Naive thymus-derived CD8-positive, alpha-beta T cell (primary cell): ENCODE measurements around the gene TSPO. TPM values are rescaled to one million over a fixed set of nuclear protein-coding genes. Genes with fewer than 3 reads are reported as not detected.

Source experiments
- ATAC-seq, 2 donors: fragments of 150-1000 bp; cut with Tn5 transposase in 1 of 2; sonication (Bioruptor Pico), chemical (Tn5 transposase) in 1 of 2; 1 replicate in 1 of 2; 2 replicates in 1 of 2; pipeline ENCODE4 v1.10.0; 2021; ENCODE audit warnings: mild to moderate bottlenecking in 2 of 2, moderate library complexity in 2 of 2
- POLR2A ChIA-PET: fragments of 350-600 bp; sonication (Branson Sonifier 250); formaldehyde crosslinking; loops from one replicate; lab custom pipeline; 2021; ENCODE audit warnings: antibody characterized with exemption; lab: Charles Lee
- DNase-seq, 10 donors: peaks; one replicate each; pipeline versions ENCODE4 v3.0.0 to v3.0.0-alpha.2; 2020 to 2022
- H3K27ac Mint-ChIP-seq, 10 donors: one replicate each; pipeline ENCODE4 v1.8.0; 2020 to 2022; ENCODE audit warnings: mild to moderate bottlenecking in 10 of 10, mixed read lengths in 10 of 10, moderate library complexity in 4 of 10, inconsistent platforms in 1 of 10
- H3K27me3 Mint-ChIP-seq, 5 donors: one replicate each; pipeline ENCODE4 v1.8.0; 2021 to 2022; ENCODE audit warnings: mixed read lengths in 5 of 5
- H3K36me3 Mint-ChIP-seq, 3 donors: one replicate each; pipeline ENCODE4 v1.8.0; 2020 to 2022; ENCODE audit warnings: mixed read lengths in 3 of 3, mild to moderate bottlenecking in 2 of 3, inconsistent platforms in 1 of 3
- H3K4me1 Mint-ChIP-seq, 4 donors: one replicate each; pipeline ENCODE4 v1.8.0; 2021 to 2022; ENCODE audit warnings: mixed read lengths in 4 of 4
- H3K4me3 Mint-ChIP-seq, 10 donors: one replicate each; pipeline ENCODE4 v1.8.0; 2020 to 2022; ENCODE audit warnings: mild to moderate bottlenecking in 10 of 10, mixed read lengths in 10 of 10, moderate library complexity in 6 of 10, inconsistent platforms in 1 of 10
- H3K9me3 Mint-ChIP-seq, 9 donors: one replicate each; pipeline ENCODE4 v1.8.0; 2020 to 2022; ENCODE audit warnings: mixed read lengths in 9 of 9, mild to moderate bottlenecking in 3 of 9, inconsistent platforms in 1 of 9, moderate library complexity in 1 of 9
- polyA plus RNA-seq, 3 donors: library from polyadenylated mRNA; unstranded; fragments of 300-500 nt; fragmentation: Illumina TruSeq; gene quantifications; one replicate each; pipeline ENCODE4 v1.2.3, GENCODE V29; 2021
- total RNA-seq, 8 experiments: library from RNA in 2 of 8; stranded (reverse) in 2 of 8; gene quantifications; one replicate each; pipeline ENCODE4 v1.2.3 and lab custom pipeline; 2021 to 2026

Gene TSPO
- total and polyA plus RNA-seq, 5 experiments from 2014 or later = 64.0 to 305 (median 284) TPM

DNA sequence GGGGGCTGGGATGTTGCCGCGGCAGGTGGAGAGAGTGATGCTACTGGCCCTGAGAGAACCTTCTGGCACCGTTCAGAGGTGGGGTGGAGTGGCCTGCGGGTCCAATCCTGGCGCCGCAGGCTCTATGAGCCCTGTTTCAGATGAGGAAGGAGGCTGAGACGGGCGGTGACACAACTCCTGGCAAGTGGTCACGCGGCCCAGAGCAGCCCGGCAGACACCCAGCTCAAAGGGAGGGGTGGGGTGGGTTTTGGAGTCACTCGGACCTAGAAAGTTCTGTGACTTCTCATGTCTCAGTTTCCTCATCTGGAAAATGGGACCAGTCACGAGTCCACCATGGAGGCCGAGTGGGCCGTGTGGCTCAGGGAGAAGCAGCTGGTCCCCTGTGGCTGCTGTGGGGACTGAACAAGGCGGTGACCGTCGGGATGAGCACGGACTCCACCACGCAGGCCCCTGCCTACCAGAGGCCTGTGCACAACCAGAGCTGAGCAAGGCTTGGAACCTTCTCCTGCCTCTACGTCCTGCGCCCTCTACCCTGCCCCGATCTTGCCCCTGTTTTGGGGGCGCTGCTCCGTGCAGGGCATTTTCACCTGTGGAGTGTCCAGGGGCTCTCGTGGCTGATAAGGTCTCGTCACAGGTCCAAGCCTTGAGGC lies 3.7 kb downstream of the TSPO start:
- H3K27me3 Mint-ChIP-seq = no peaks in the 10 kb centered on the region
- DNase-seq (no peak), ATAC-seq (no peak)
- H3K4me1 Mint-ChIP-seq = peaks cover 22 to 40% (median 32%) of the 10 kb centered on the region in 4 donors
- H3K27ac Mint-ChIP-seq = peak overlapping the region in 2 of 10 donors; percentile 25 to 28
- H3K4me3 Mint-ChIP-seq = no peak overlapping the region
- H3K36me3 Mint-ChIP-seq = no peaks in the 10 kb centered on the region
- no peaks in the 10 kb centered on the region for H3K9me3 Mint-ChIP-seq
- POLR2A ChIA-PET = no interaction called here

DNA sequence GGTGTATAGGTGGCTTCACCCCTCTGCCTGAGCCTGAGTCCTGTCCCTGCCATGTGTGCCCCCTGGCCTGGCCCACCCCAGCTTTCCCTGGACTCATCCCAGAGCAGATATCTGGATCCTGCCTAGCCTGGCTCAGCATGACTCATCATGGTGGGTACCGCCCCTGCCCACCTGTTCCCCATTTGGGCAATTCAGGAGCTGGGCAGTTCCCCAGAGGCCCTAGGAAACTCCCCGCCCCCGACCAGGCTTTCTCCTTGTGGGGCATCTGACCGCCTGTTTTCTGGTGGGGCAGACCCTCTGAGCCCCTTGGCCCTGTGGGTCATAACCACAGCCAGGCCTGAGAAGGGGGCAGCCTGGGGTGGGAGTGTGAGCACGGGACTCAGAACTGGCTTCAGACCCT lies 4.4 kb downstream of the TSPO start:
- Mint-ChIP-seq H3K4me1 (peaks cover 20 to 38% (median 26%) of the 10 kb centered on the region in 4 donors), H3K27me3 (no peaks in the 10 kb centered on the region), H3K36me3 (no peaks in the 10 kb centered on the region), H3K4me3 (no peak overlapping the region), H3K27ac (no peak overlapping the region), H3K9me3 (no peaks in the 10 kb centered on the region)
- ATAC-seq (no peak), DNase-seq (no peak)
- POLR2A ChIA-PET = no interaction called here

DNA sequence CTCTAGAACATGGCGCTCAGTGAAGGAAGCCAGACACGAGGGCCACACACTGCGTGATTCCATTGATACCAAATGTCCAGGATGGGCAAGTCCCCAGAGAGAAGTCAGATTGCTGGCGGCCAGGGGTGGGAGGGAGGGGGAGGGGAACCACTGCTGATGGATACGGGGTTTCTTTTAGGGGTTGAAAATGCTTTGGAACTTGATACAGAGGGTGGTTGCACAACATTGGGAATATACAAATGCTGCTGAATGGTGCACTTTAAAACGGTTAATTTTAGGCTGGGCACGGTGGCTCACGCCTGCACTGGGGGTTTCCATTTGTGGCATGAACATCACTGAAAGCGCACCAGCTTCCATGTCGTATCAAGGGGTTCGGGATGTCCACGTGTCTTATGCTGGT lies 5.1 kb downstream of the TSPO start:
- POLR2A ChIA-PET = no interaction called here
- Mint-ChIP-seq H3K27me3 (no peaks in the 10 kb centered on the region), H3K9me3 (no peaks in the 10 kb centered on the region), H3K4me1 (peaks cover 16 to 34% (median 22%) of the 10 kb centered on the region in 4 donors), H3K27ac (peak overlapping the region in 2 of 10 donors; percentile 17 to 28), H3K4me3 (no peak overlapping the region), H3K36me3 (peaks cover 0 to 2% (median 0%) of the 10 kb centered on the region in 3 donors)
- ATAC-seq = no peak
- no peak for DNase-seq

DNA sequence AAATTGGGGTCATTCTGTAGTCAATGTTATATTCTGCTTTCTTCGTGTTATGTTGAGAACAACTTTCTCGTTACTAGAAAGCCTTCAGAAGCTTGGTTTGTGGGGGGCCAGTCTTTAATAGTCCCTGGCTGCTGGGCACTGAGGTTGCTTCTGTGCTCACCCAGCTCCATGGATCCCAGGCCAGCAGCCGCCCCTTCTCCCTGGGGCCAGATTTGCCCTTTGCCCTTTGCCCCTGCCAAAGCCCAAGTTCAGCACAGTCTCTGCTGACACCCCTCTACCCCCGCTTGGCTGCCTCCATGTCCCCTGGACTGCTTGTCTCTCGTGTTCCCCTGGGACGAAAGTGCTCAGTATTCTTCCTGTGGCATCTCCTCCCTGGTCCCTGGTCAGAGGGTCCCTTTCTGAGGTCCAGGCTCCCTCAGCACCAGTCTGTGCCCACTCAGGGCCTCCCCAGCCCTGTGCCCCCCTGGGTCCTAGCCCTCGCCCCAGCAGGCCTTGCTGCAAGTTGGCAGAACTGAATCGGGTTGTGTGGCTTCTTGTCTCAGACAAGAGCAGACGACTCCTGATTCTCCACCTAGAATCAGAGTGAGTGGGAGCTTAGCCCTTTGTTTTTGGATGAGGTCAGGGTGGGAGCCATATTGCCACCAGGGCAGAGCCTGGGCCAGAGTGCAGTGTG lies 6.7 kb downstream of the TSPO start:
- ATAC-seq (no peak), DNase-seq (no peak)
- Mint-ChIP-seq H3K4me1 (peaks cover 7 to 27% (median 14%) of the 10 kb centered on the region in 4 donors), H3K4me3 (no peak overlapping the region), H3K36me3 (peaks cover 0 to 9% (median 0%) of the 10 kb centered on the region in 3 donors), H3K27ac (peak overlapping the region in 2 of 10 donors; percentile 16 to 42), H3K27me3 (no peaks in the 10 kb centered on the region), H3K9me3 (no peaks in the 10 kb centered on the region)
- POLR2A ChIA-PET = no interaction called here

DNA sequence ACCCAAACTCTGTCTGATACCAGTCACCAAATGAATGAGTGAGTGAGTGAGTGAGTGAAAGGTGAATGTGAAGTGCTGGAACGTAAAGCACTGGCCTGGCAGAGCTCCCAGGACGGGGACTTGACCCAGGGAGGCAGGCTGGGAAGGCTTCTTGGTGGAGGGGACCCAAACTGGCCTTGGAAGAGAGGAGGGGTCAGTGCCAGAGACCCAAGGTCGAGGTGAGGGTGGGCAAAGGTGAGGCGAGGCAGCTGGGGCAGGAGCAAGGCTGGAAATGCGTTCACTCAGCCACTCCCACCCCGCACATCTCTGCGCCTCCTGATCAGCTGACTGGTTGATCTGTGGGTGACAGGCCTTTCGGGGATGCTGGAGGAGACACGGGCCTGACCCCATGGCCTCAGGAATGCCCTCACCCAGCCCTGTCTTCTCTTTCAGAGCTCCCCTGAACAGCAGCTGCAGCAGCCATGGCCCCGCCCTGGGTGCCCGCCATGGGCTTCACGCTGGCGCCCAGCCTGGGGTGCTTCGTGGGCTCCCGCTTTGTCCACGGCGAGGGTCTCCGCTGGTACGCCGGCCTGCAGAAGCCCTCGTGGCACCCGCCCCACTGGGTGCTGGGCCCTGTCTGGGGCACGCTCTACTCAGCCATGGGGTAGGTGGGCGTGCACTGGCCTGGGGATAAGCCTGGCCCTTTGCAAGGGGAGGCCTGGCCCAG lies 7.6 kb downstream of the TSPO start:
- ATAC-seq (no peak), DNase-seq (no peak)
- H3K27me3 Mint-ChIP-seq = no peaks in the 10 kb centered on the region
- no peaks in the 10 kb centered on the region for H3K9me3 Mint-ChIP-seq
- H3K36me3 Mint-ChIP-seq = peaks cover 0 to 12% (median 0%) of the 10 kb centered on the region in 3 donors
- POLR2A ChIA-PET = no interaction called here
- H3K4me3 Mint-ChIP-seq = no peak overlapping the region
- H3K4me1 Mint-ChIP-seq = peaks cover 7 to 28% (median 15%) of the 10 kb centered on the region in 4 donors
- H3K27ac Mint-ChIP-seq = peak overlapping the region in 3 of 10 donors; percentile 41 to 83 (median 77)

- Mint-ChIP-seq H3K4me1 (peaks cover 10 to 30% (median 18%) of the 10 kb centered on the region in 4 donors), H3K36me3 (peaks cover 0 to 13% (median 0%) of the 10 kb centered on the region in 3 donors), H3K27ac (no peak overlapping the region), H3K4me3 (no peak overlapping the region), H3K9me3 (no peaks in the 10 kb centered on the region), H3K27me3 (no peaks in the 10 kb centered on the region)
- ATAC-seq = no peak
- POLR2A ChIA-PET = no interaction called here
- no peak for DNase-seq
Measured at GRCh38 chr22:43159484-43160178, 8.3 kb downstream of the TSPO start.

- Mint-ChIP-seq H3K27me3 (no peaks in the 10 kb centered on the region), H3K9me3 (no peaks in the 10 kb centered on the region), H3K36me3 (peaks cover 0 to 13% (median 0%) of the 10 kb centered on the region in 3 donors), H3K4me3 (no peak overlapping the region), H3K4me1 (peaks cover 10 to 29% (median 18%) of the 10 kb centered on the region in 4 donors), H3K27ac (peak overlapping the region in 4 of 10 donors; percentile 2 to 43 (median 22))
- DNase-seq = no peak
- POLR2A ChIA-PET = no interaction called here
- no peak for ATAC-seq
Measured at GRCh38 chr22:43160497-43161126, 9.3 kb downstream of the TSPO start.

DNA sequence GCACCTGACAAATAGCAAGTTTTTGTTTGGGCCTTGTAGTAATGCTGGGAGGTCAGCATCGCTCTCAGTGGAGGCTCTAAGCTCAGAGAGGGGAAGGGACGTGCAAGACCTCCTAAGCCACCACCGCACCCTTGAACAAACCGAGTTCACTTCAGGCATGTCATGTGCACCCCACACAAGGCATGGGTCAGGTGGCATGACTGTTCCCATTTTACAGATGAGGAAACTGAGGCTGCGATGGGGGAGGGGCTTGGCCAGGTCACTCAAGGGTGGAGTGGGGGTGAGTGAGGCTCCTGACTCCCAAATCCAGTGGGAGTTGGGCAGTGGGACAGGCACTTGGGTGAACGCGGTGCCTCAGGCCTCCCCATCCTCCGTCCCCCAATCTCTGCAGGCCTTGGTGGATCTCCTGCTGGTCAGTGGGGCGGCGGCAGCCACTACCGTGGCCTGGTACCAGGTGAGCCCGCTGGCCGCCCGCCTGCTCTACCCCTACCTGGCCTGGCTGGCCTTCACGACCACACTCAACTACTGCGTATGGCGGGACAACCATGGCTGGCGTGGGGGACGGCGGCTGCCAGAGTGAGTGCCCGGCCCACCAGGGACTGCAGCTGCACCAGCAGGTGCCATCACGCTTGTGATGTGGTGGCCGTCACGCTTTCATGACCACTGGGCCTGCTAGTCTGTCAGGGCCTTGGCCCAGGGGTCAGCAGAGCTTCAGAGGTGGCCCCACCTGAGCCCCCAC lies 11.2 kb downstream of the TSPO start:
- no peak overlapping the region for H3K4me3 Mint-ChIP-seq
- ATAC-seq (no peak), DNase-seq (no peak)
- no peaks in the 10 kb centered on the region for H3K9me3 Mint-ChIP-seq
- peaks cover 0 to 17% (median 0%) of the 10 kb centered on the region in 3 donors for H3K36me3 Mint-ChIP-seq
- no peaks in the 10 kb centered on the region for H3K27me3 Mint-ChIP-seq
- POLR2A ChIA-PET = no interaction called here
- peak overlapping the region in 1 of 10 donors; percentile 33 for H3K27ac Mint-ChIP-seq
- H3K4me1 Mint-ChIP-seq = peaks cover 10 to 22% (median 14%) of the 10 kb centered on the region in 4 donors

GRCh38 chr22:43163241-43163795 lies 12.0 kb downstream of the TSPO start:
- ATAC-seq (no peak), DNase-seq (no peak)
- Mint-ChIP-seq H3K4me3 (no peak overlapping the region), H3K36me3 (peaks cover 0 to 23% (median 3%) of the 10 kb centered on the region in 3 donors), H3K9me3 (no peaks in the 10 kb centered on the region), H3K27ac (peak overlapping the region in 1 of 10 donors; percentile 85), H3K27me3 (no peaks in the 10 kb centered on the region), H3K4me1 (peaks cover 8 to 15% (median 11%) of the 10 kb centered on the region in 4 donors)
- POLR2A ChIA-PET = no interaction called here

DNA sequence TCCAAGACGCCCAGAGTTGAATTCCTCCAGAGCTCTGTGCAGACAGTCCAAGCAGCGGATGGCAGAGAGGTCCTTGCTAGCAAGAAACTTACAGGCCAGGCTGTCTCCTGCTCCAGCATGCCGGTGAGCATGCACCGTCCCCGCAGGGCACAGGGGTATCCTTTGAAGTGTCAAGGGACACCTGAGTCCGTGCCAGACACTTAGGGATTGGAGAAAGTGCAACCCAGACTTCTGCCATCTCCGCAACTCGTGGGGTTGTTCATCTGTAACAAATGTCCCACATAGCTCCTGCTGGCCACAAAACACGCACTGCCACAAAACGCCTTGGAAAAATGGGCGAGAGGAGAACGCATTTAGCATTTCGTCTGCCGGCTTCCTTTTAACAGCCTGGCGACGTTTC lies 13.3 kb downstream of the TSPO start:
- Mint-ChIP-seq H3K4me3 (no peak overlapping the region), H3K27me3 (no peaks in the 10 kb centered on the region), H3K36me3 (peaks cover 0 to 25% (median 3%) of the 10 kb centered on the region in 3 donors), H3K4me1 (peaks cover 5 to 10% (median 7%) of the 10 kb centered on the region in 4 donors), H3K9me3 (no peaks in the 10 kb centered on the region), H3K27ac (peak overlapping the region in 2 of 10 donors; percentile 41 to 85)
- no peak for DNase-seq
- no peak for ATAC-seq
- POLR2A ChIA-PET = no interaction called here

DNA sequence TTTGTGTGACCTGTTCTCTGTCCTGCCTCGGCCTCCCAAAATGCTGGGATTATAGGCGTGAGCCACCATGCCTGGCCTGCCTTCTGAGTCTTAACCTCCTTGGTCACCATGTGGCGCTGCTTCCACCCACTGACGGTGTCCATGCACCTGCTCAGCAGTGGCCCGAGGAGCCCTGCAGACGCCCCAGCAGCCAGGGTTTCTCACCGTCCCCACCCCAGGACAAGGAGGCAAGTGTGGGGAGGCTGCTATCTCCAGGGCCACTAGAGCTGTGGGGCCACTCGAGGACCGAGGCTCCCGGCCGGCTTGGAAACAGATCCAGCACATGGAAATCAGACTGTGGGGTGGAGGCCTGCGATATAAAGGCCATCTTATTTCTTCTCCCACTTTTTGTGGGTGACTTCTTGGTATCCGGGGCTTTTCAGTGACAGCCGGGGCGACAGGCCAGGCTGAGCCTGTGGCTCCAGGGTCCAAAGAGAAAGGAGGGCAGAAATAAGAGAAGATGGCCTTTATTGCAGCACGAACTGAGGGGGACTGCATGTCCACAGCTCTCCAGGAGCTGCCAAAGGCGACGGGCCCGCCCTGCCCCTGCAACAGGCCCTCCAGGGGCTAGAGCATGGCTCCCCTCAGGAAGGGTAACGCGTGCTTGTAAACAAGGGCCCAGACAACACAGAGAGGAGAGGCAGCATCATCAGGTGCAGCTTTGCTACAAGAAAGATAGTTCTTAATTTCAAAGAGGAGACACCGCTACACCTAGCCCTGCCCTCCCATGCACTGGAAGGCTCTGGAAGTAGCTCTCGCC lies 15.0 kb downstream of the TSPO start:
- Mint-ChIP-seq H3K4me1 (peaks cover 3 to 10% (median 9%) of the 10 kb centered on the region in 4 donors), H3K36me3 (peaks cover 0 to 31% (median 3%) of the 10 kb centered on the region in 3 donors), H3K27me3 (no peaks in the 10 kb centered on the region), H3K9me3 (no peaks in the 10 kb centered on the region), H3K4me3 (no peak overlapping the region), H3K27ac (peak overlapping the region in 2 of 10 donors; percentile 49 to 60)
- no peak for DNase-seq
- no peak for ATAC-seq
- POLR2A ChIA-PET = no interaction called here
